Tibial nerve (tissue), 4 donors: ENCODE results near the gene INO80. TPM values are rescaled to one million over a fixed set of nuclear protein-coding genes. Genes with fewer than 3 reads are reported as not detected.

Experiments used
- DNase-seq, 2 donors: peaks; one replicate each; pipeline ENCODE4 v3.0.0-alpha.2; 2019; ENCODE audit warnings: low spot score in 2 of 2
- H3K27ac ChIP-seq, 4 donors: fragments of 200-600 bp; sonication (generic) in 3 of 4; one replicate each; pipeline ENCODE4 v1.5.1; 2017 to 2019; ENCODE audit warnings: mild to moderate bottlenecking in 1 of 4
- H3K27me3 ChIP-seq, 2 donors: fragments of 200-600 bp; sonication (generic) in 1 of 2; one replicate each; pipeline versions ENCODE4 v1.5.1 to v1.6.0; 2017 to 2019
- H3K36me3 ChIP-seq, 3 donors: fragments of 200-600 bp; sonication (generic); one replicate each; pipeline ENCODE4 v1.5.1; 2018 to 2019
- H3K4me1 ChIP-seq, 4 donors: fragments of 200-600 bp; sonication (generic) in 3 of 4; one replicate each; pipeline ENCODE4 v1.5.1; 2017 to 2019
- H3K4me3 ChIP-seq, 4 donors: fragments of 200-600 bp; sonication (generic) in 3 of 4; one replicate each; pipeline ENCODE4 v1.5.1; 2017 to 2019; ENCODE audit warnings: mild to moderate bottlenecking in 1 of 4, moderate library complexity in 1 of 4
- H3K9me3 ChIP-seq, 4 donors: fragments of 200-600 bp; sonication (generic) in 3 of 4; one replicate each; pipeline ENCODE4 v1.5.1; 2017 to 2019
- CTCF ChIP-seq, 5 experiments: fragments of 200-600 bp in 3 of 5; fragments of 450-650 bp in 2 of 5; sonication (generic) in 3 of 5; IDR thresholded peaks; one replicate each; pipeline ENCODE4 v1.5.1; 2016 to 2019; ENCODE audit warnings: antibody characterized with exemption in 5 of 5, mild to moderate bottlenecking in 3 of 5, moderate library complexity in 2 of 5
- EP300 ChIP-seq, 2 donors: sonication (generic); formaldehyde crosslinking; IDR thresholded peaks; one replicate each; pipeline ENCODE4 v1.6.1; 2017; ENCODE audit warnings: antibody characterized with exemption in 2 of 2, mild to moderate bottlenecking in 1 of 2
- POLR2A ChIP-seq, 2 donors: fragments of 450-650 bp; IDR thresholded peaks; one replicate each; pipeline ENCODE4 v1.6.1; 2017; ENCODE audit warnings: antibody characterized with exemption in 2 of 2, mild to moderate bottlenecking in 2 of 2, moderate library complexity in 2 of 2
- WGBS, 2 donors: methylation state at CpG; one replicate each; pipeline ENCODE4 v1.1.5; 2018; 5-methylcytosine and 5-hydroxymethylcytosine counted together
- total RNA-seq, 4 donors: library from RNA; depleted of rRNA; stranded (reverse); fragments of >200 nt; gene quantifications; one replicate each; pipeline ENCODE4 v1.1.0, GENCODE V29; 2016

Gene INO80, protein sequence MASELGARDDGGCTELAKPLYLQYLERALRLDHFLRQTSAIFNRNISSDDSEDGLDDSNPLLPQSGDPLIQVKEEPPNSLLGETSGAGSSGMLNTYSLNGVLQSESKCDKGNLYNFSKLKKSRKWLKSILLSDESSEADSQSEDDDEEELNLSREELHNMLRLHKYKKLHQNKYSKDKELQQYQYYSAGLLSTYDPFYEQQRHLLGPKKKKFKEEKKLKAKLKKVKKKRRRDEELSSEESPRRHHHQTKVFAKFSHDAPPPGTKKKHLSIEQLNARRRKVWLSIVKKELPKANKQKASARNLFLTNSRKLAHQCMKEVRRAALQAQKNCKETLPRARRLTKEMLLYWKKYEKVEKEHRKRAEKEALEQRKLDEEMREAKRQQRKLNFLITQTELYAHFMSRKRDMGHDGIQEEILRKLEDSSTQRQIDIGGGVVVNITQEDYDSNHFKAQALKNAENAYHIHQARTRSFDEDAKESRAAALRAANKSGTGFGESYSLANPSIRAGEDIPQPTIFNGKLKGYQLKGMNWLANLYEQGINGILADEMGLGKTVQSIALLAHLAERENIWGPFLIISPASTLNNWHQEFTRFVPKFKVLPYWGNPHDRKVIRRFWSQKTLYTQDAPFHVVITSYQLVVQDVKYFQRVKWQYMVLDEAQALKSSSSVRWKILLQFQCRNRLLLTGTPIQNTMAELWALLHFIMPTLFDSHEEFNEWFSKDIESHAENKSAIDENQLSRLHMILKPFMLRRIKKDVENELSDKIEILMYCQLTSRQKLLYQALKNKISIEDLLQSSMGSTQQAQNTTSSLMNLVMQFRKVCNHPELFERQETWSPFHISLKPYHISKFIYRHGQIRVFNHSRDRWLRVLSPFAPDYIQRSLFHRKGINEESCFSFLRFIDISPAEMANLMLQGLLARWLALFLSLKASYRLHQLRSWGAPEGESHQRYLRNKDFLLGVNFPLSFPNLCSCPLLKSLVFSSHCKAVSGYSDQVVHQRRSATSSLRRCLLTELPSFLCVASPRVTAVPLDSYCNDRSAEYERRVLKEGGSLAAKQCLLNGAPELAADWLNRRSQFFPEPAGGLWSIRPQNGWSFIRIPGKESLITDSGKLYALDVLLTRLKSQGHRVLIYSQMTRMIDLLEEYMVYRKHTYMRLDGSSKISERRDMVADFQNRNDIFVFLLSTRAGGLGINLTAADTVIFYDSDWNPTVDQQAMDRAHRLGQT (N-terminal part only)
- 10 to 100 TPM; 21.6 to 40.8 (median 33.2) TPM for total RNA-seq

DNA sequence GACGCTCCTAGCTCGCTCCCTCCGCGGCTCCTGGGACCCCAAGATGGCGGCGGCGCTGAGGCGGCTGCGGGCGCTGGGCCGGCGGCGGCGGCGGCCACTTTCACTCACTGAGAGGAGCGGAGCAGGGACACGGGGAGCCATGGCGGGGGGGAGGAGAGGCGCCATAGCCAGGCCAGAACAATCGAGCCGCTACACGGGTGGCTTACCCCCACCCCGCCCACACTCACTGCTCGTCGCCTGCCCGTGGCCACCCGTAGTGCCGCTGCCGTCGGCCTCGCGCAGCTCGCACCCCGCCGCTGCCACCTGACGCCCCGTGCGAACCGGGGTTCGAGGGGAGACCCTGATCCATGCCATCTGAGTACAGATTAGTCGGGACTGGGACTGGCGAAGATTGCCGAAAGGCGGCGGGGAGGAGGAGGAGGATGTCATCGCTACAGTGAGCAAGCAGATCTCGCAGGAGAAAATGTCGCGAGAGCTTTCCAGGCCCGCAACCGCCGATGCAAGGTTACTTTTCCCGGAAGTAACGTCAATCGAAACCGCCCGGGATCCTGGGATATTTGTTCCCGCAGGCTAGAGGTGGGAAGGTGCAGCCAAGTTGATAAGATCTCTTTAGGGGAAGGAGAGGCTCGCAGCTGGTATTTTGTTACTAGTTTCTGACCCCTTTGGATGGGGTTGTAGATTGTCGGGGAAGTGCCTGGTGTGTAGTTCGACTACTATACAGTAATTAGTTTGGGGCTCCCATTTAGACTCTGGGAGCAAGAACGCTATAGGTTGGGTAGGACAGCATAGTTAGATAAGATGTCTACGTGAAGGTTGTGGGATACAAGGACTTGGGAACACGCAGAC lies at the start of gene INO80:
Gene INO80 (minus strand): TSS at position 165 of the 846 bp plus-strand sequence. CDS start 19,970 bp downstream, outside the sequence.
- H3K9me3 ChIP-seq, result no peaks in the 10 kb centered on the region
- peak within 1 kb of the TSS; percentile 95 to 98 (median 96) for H3K4me3 ChIP-seq
- peaks cover 0 to 7% of the 10 kb centered on the region in 2 donors for H3K27me3 ChIP-seq
- peak within 1 kb of the TSS; percentile 99 to 100 (median 100) for H3K27ac ChIP-seq
- peak; percentile 34 to 67 for TF ChIP-seq POLR2A (IDR thresholded peaks at IDR 0.05)
- peak in 2 of 5 experiments; percentile 45 to 56 for TF ChIP-seq CTCF (IDR thresholded peaks at IDR 0.05)
- TF ChIP-seq EP300 (IDR thresholded peaks at IDR 0.05), result peak; percentile 86 to 87
- 1% methylated on average over 45 to 58 of the region's 64 CpGs for WGBS, 2 donors
- H3K4me1 ChIP-seq, result peaks cover 0 to 33% (median 10%) of the 10 kb centered on the region in 4 donors
- peak; percentile 97 to 98 for DNase-seq
- peaks cover 0 to 7% (median 0%) of the 10 kb centered on the region in 3 donors for H3K36me3 ChIP-seq

DNA sequence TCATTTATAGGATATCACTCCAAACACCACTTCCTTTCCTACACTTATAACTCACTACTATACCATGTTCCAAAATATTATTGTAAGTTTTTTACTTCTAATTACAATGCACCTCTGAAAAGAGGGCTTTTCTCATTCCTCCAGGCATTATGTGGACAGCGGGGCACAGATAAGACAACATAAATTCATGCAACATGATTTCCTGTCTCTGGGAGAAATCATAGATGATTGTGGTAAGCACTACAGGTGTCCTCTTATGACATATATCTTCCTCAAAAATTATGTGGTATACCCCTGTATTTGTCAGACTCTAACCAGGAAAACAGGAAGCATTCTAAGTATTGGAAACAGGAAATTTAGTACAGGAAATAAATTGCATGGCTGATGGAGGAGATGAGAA lies 45.7 kb upstream of the INO80 start:
- H3K9me3 ChIP-seq, result no peaks in the 10 kb centered on the region
- DNase-seq, result no peak
- H3K27ac ChIP-seq, result no peak overlapping the region
- no peaks in the 10 kb centered on the region for H3K4me1 ChIP-seq
- WGBS, 2 donors, result 67 to 82% methylated on average over 1 of the region's 1 CpG
- no peaks in the 10 kb centered on the region for H3K36me3 ChIP-seq
- no peak overlapping the region for H3K4me3 ChIP-seq
- no peaks in the 10 kb centered on the region for H3K27me3 ChIP-seq
- TF ChIP-seq CTCF (IDR thresholded peaks at IDR 0.05) (no peak), POLR2A (IDR thresholded peaks at IDR 0.05) (no peak), EP300 (IDR thresholded peaks at IDR 0.05) (no peak)

DNA sequence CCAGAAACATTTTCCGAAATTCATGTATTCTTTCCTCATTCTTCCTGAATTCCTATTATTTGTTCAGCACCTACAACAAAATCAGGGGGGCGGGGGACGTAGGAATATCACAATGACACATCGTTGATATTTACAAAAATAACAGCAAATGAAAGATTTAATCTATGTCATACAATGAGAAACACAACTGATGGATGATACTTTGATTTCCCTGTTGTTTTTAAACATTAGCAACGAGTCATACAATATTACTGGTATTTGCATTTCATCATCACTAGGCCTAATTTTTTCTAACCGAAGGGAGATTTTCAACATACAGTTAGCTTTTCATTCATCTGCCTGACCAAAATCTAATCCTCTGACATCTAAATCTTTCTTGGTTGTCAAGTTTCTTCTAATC lies 45.3 kb upstream of the INO80 start:
- Histone ChIP-seq H3K9me3 (no peaks in the 10 kb centered on the region), H3K4me3 (no peak overlapping the region), H3K27me3 (no peaks in the 10 kb centered on the region), H3K27ac (no peak overlapping the region), H3K36me3 (no peaks in the 10 kb centered on the region), H3K4me1 (no peaks in the 10 kb centered on the region)
- no peak for TF ChIP-seq EP300 (IDR thresholded peaks at IDR 0.05)
- no peak for TF ChIP-seq POLR2A (IDR thresholded peaks at IDR 0.05)
- no peak for TF ChIP-seq CTCF (IDR thresholded peaks at IDR 0.05)
- no peak for DNase-seq
- 76 to 78% methylated on average over 6 of the region's 6 CpGs for WGBS, 2 donors

GRCh38 chr15:41160639-41161315 lies 44.7 kb upstream of the INO80 start:
- no peak for DNase-seq
- H3K9me3 ChIP-seq, result no peaks in the 10 kb centered on the region
- 86% methylated on average over 15 of the region's 15 CpGs for WGBS, 2 donors
- no peak overlapping the region for H3K4me3 ChIP-seq
- H3K27ac ChIP-seq, result no peak overlapping the region
- no peaks in the 10 kb centered on the region for H3K4me1 ChIP-seq
- H3K36me3 ChIP-seq, result no peaks in the 10 kb centered on the region
- TF ChIP-seq POLR2A (IDR thresholded peaks at IDR 0.05) (no peak), CTCF (IDR thresholded peaks at IDR 0.05) (no peak), EP300 (IDR thresholded peaks at IDR 0.05) (no peak)
- no peaks in the 10 kb centered on the region for H3K27me3 ChIP-seq
